Colonic mucosa (tissue), 4 donors: Measurements from ENCODE around the gene BARX1. TPM values are rescaled to one million over a fixed set of nuclear protein-coding genes. Genes with fewer than 3 reads are reported as not detected.

Experiments used
- DNase-seq: peaks from one replicate; pipeline ENCODE4 v3.0.0-alpha.2; 2020
- H3K27ac ChIP-seq: fragments of 200-600 bp; one replicate; pipeline ENCODE4 v1.8.0; 2021
- H3K27me3 ChIP-seq: fragments of 200-600 bp; one replicate; pipeline ENCODE4 v1.8.0; 2021
- H3K36me3 ChIP-seq: fragments of 200-600 bp; one replicate; pipeline ENCODE4 v1.8.0; 2021
- H3K4me1 ChIP-seq: fragments of 200-600 bp; one replicate; pipeline ENCODE4 v1.8.0; 2021; ENCODE audit warnings: mild to moderate bottlenecking
- H3K4me3 ChIP-seq: fragments of 200-600 bp; one replicate; pipeline ENCODE4 v1.8.0; 2021
- H3K9ac ChIP-seq, 2 donors: one replicate each; pipeline ENCODE4 v1.7.0; 2013; ENCODE audit warnings: control low read depth in 2 of 2, low read depth in 2 of 2, low read length in 2 of 2
- H3K9me3 ChIP-seq: fragments of 200-600 bp; one replicate; pipeline ENCODE4 v1.8.0; 2021
- CTCF ChIP-seq: fragments of 200-600 bp; IDR thresholded peaks from one replicate; pipeline ENCODE4 v1.8.0; 2022; ENCODE audit warnings: antibody characterized with exemption, mild to moderate bottlenecking
- intact Hi-C: fragments of 100-400 bp; cut with DNase I; formaldehyde crosslinking; loops from one replicate; pipeline ENCODE4 v1.14.1; 2022
- total RNA-seq, 2 donors: library from RNA; stranded (reverse); fragmentation: NEBNext Ultra II Directional in 1 of 2; extraction: Animal tissue kit (Norgen Biotek cat#: 25700) in 1 of 2; gene quantifications; one replicate each; pipeline ENCODE4 v1.2.1, GENCODE V29; 2021
- donor health status: healthy.
- donor health status: DM: no; HTN: no; CAD: no.
- donor health status: DM: no; HTN: no; CAD: no.

Gene BARX1
- total RNA-seq, 2 donors from 2014 or later = not detected

GRCh38 chr9:93918061-93918460 is 37.1 kb downstream of the BARX1 start:
- Histone ChIP-seq H3K9ac (no peak overlapping the region), H3K4me3 (no peak overlapping the region), H3K27ac (no peak overlapping the region), H3K36me3 (no peaks in the 10 kb centered on the region), H3K4me1 (no peaks in the 10 kb centered on the region), H3K27me3 (no peaks in the 10 kb centered on the region), H3K9me3 (no peaks in the 10 kb centered on the region)
- TF ChIP-seq CTCF = no peak
- intact Hi-C loops = no loop called here
- DNase-seq = no peak

GRCh38 chr9:93917121-93917853 is 37.9 kb downstream of the BARX1 start:
- no peak for DNase-seq
- H3K4me1 ChIP-seq = no peaks in the 10 kb centered on the region
- no peaks in the 10 kb centered on the region for H3K27me3 ChIP-seq
- no peak overlapping the region for H3K27ac ChIP-seq
- H3K4me3 ChIP-seq = no peak overlapping the region
- intact Hi-C loops = no loop called here
- H3K9ac ChIP-seq = no peak overlapping the region
- no peak for TF ChIP-seq CTCF
- H3K9me3 ChIP-seq = no peaks in the 10 kb centered on the region
- no peaks in the 10 kb centered on the region for H3K36me3 ChIP-seq

GRCh38 chr9:93916358-93916757 is 38.8 kb downstream of the BARX1 start:
- Histone ChIP-seq H3K36me3 (no peaks in the 10 kb centered on the region), H3K9me3 (no peaks in the 10 kb centered on the region), H3K4me3 (no peak overlapping the region), H3K4me1 (no peaks in the 10 kb centered on the region), H3K9ac (no peak overlapping the region), H3K27ac (no peak overlapping the region), H3K27me3 (no peaks in the 10 kb centered on the region)
- no peak for TF ChIP-seq CTCF
- DNase-seq = no peak
- intact Hi-C loops = no loop called here

GRCh38 chr9:93911801-93912554 is 43.2 kb downstream of the BARX1 start:
- Histone ChIP-seq H3K4me1 (no peaks in the 10 kb centered on the region), H3K27ac (no peak overlapping the region), H3K4me3 (no peak overlapping the region), H3K9me3 (no peaks in the 10 kb centered on the region), H3K27me3 (no peaks in the 10 kb centered on the region), H3K9ac (no peak overlapping the region), H3K36me3 (no peaks in the 10 kb centered on the region)
- intact Hi-C loops = no loop called here
- no peak for DNase-seq
- no peak for TF ChIP-seq CTCF

GRCh38 chr9:93911136-93911745 is 43.9 kb downstream of the BARX1 start:
- Histone ChIP-seq H3K9me3 (no peaks in the 10 kb centered on the region), H3K36me3 (no peaks in the 10 kb centered on the region), H3K9ac (no peak overlapping the region), H3K27ac (no peak overlapping the region), H3K4me1 (no peaks in the 10 kb centered on the region), H3K4me3 (no peak overlapping the region), H3K27me3 (no peaks in the 10 kb centered on the region)
- no peak for DNase-seq
- TF ChIP-seq CTCF = no peak
- intact Hi-C loops = no loop called here
